SK-N-SH (cell line): Measurements from ENCODE around the gene UBE2D3. TPM values are rescaled to one million over a fixed set of nuclear protein-coding genes. Genes with fewer than 3 reads are reported as not detected.

Source experiments
- CTCF ChIA-PET: fragments of 300-600, 350-600 bp; formaldehyde crosslinking; extraction: SDS; loops from one replicate; lab custom pipeline; 2021; lab: Yijun Ruan, JAX
- POLR2A ChIA-PET: fragments of 350-600 bp; sonication (Branson Sonifier 250); formaldehyde crosslinking; extraction: SDS; loops from one replicate; lab custom pipeline; 2020; ENCODE audit warnings: antibody characterized with exemption, inconsistent platforms; lab: Yijun Ruan, JAX
- DNase-seq: peaks from one replicate; pipeline ENCODE4 v3.0.0; 2012
- H2AFZ ChIP-seq: fragments of 200-600 bp; sonication (generic); 2 replicates; pipeline ENCODE4 v1.8.1; 2016; ENCODE audit warnings: antibody characterized with exemption, mild to moderate bottlenecking, low read depth
- H3F3A ChIP-seq: fragments of 200-600 bp; sonication (generic); replicated peaks from 2 replicates; pipeline ENCODE3; 2016; ENCODE audit warnings: antibody characterized with exemption, mild to moderate bottlenecking; ENCODE audit not compliant: insufficient read depth
- H3K27ac ChIP-seq, 2 experiments: fragments of 200-500 bp in 1 of 2; fragments of 200-600 bp in 1 of 2; sonication (Bioruptor generic) in 1 of 2; sonication (generic), shearing (Covaris generic) in 1 of 2; 2 replicates each; pipeline versions ENCODE4 v1.5.1 to v1.6.1; 2014 to 2016; ENCODE audit warnings: low read depth in 2 of 2, inconsistent platforms in 1 of 2, low read length in 1 of 2, mild to moderate bottlenecking in 1 of 2, mixed read lengths in 1 of 2
- H3K27me3 ChIP-seq: fragments of 200-600 bp; sonication (generic), shearing (Covaris generic); 2 replicates; pipeline ENCODE4 v1.6.1; 2016; ENCODE audit warnings: mixed run types; ENCODE audit not compliant: insufficient read depth
- H3K36me3 ChIP-seq, 2 experiments: fragments of 200-500 bp in 1 of 2; fragments of 200-600 bp in 1 of 2; sonication (Bioruptor generic) in 1 of 2; sonication (generic) in 1 of 2; replicated peaks in 1 of 2; 2 replicates each; pipeline versions ENCODE3 to v1.5.1; 2014 to 2016; ENCODE audit warnings: low read length in 1 of 2, mild to moderate bottlenecking in 1 of 2; ENCODE audit not compliant: insufficient read depth in 2 of 2, control insufficient read depth in 1 of 2
- H3K4me1 ChIP-seq, 2 experiments: fragments of 200-500 bp in 1 of 2; fragments of 200-600 bp in 1 of 2; sonication (Bioruptor generic) in 1 of 2; sonication (generic), shearing (Covaris generic) in 1 of 2; 2 replicates each; pipeline versions ENCODE4 v1.5.1 to v1.6.1; 2014 to 2016; ENCODE audit warnings: low read depth in 1 of 2, low read length in 1 of 2, mixed run types in 1 of 2; ENCODE audit not compliant: insufficient read depth in 2 of 2, control insufficient read depth in 1 of 2
- H3K4me2 ChIP-seq: fragments of 200-600 bp; sonication (generic), shearing (Covaris generic); 2 replicates; pipeline ENCODE4 v1.6.1; 2017; ENCODE audit warnings: mixed run types
- H3K4me3 ChIP-seq, 2 experiments: fragments of 200-500 bp in 1 of 2; fragments of 200-600 bp in 1 of 2; sonication (Bioruptor generic) in 1 of 2; sonication (generic), shearing (Covaris generic) in 1 of 2; 2 replicates each; pipeline versions ENCODE4 v1.5.1 to v1.8.1; 2014 to 2016; ENCODE audit warnings: low read depth in 2 of 2, inconsistent platforms in 1 of 2, low read length in 1 of 2, mild to moderate bottlenecking in 1 of 2, mixed read lengths in 1 of 2, moderate library complexity in 1 of 2
- H3K79me2 ChIP-seq: fragments of 200-600 bp; sonication (generic); 2 replicates; pipeline ENCODE4 v1.8.1; 2017; ENCODE audit warnings: mild to moderate bottlenecking; ENCODE audit not compliant: insufficient read depth
- H3K9ac ChIP-seq: fragments of 200-600 bp; sonication (generic); 2 replicates; pipeline ENCODE4 v1.6.1; 2017; ENCODE audit warnings: mixed run types
- H3K9me2 ChIP-seq: fragments of 200-600 bp; sonication (generic); 2 replicates; pipeline ENCODE4 v1.6.1; 2017; ENCODE audit warnings: mixed run types
- H3K9me3 ChIP-seq: fragments of 200-600 bp; sonication (generic); 2 replicates; pipeline ENCODE4 v1.6.1; 2017; ENCODE audit warnings: mixed run types, mild to moderate bottlenecking, moderate library complexity
- H4K20me1 ChIP-seq: fragments of 200-600 bp; sonication (generic); 2 replicates; pipeline ENCODE4 v1.6.1; 2017; ENCODE audit warnings: mild to moderate bottlenecking, mixed run types; ENCODE audit not compliant: insufficient read depth
- CTCF ChIP-seq: fragments of 200-600 bp; sonication (generic); IDR thresholded peaks from 2 replicates; pipeline ENCODE4 v1.6.1; 2017; ENCODE audit warnings: antibody characterized with exemption, mild to moderate bottlenecking, moderate library complexity
- EP300 ChIP-seq, 2 experiments: IDR thresholded peaks; 2 replicates each; pipeline versions ENCODE4 v1.4.0 to v1.6.1; 2012; ENCODE audit warnings: borderline replicate concordance in 1 of 2, low read depth in 1 of 2, low read length in 1 of 2
- FOXJ3 ChIP-seq: sonication (generic); formaldehyde crosslinking; IDR thresholded peaks from 2 replicates; pipeline ENCODE4 v1.5.1; 2020; ENCODE audit warnings: mild to moderate bottlenecking, missing genetic modification reagents
- GATA2 ChIP-seq: sonication (generic); formaldehyde crosslinking; IDR thresholded peaks from 2 replicates; pipeline ENCODE4 v1.5.0; 2020; ENCODE audit warnings: mild to moderate bottlenecking, missing genetic modification reagents
- MXI1 ChIP-seq: IDR thresholded peaks from 2 replicates; pipeline ENCODE4 v1.6.1; 2012; ENCODE audit warnings: mild to moderate bottlenecking, low read depth, low read length, improper control_type of control experiment
- NFIC ChIP-seq: IDR thresholded peaks from 2 replicates; pipeline ENCODE4 v1.4.0; 2012; ENCODE audit warnings: borderline replicate concordance
- POLR2AphosphoS5 ChIP-seq: IDR thresholded peaks from 2 replicates; pipeline ENCODE4 v1.6.1; 2012; ENCODE audit warnings: low read depth, low read length
- RCOR1 ChIP-seq: fragments of 150-350 bp; IDR thresholded peaks from 2 replicates; pipeline ENCODE4 v1.6.1; 2017; ENCODE audit warnings: antibody characterized with exemption, low read length
- REST ChIP-seq: IDR thresholded peaks from 2 replicates; pipeline ENCODE4 v1.6.1; 2012; ENCODE audit warnings: mild to moderate bottlenecking, low read depth, low read length, moderate library complexity
- RFX5 ChIP-seq: IDR thresholded peaks from 2 replicates; pipeline ENCODE4 v1.6.1; 2012; ENCODE audit warnings: mild to moderate bottlenecking, improper control_type of control experiment, low read length
- SIN3A ChIP-seq: IDR thresholded peaks from 2 replicates; pipeline ENCODE4 v1.6.1; 2012; ENCODE audit warnings: low read depth, mild to moderate bottlenecking, low read length, moderate library complexity, borderline replicate concordance
- TCF12 ChIP-seq: IDR thresholded peaks from 2 replicates; pipeline ENCODE4 v1.4.0; 2012
- TEAD4 ChIP-seq: IDR thresholded peaks from 2 replicates; pipeline ENCODE4 v1.4.0; 2012; ENCODE audit warnings: mild to moderate bottlenecking, borderline replicate concordance; ENCODE audit not compliant: insufficient read depth
- WGBS: methylation state at CpG from one replicate; pipeline ENCODE4 v1.1.6; 2017; ENCODE audit warnings: low lambda C conversion rate; 5-methylcytosine and 5-hydroxymethylcytosine counted together
- polyA plus RNA-seq, 3 experiments: library from polyadenylated mRNA; depleted of rRNA; stranded (reverse); fragments of >200 nt; gene quantifications; 2 replicates each; pipeline ENCODE4 v1.2.3, GENCODE V29; 2012

The UBE2D3 gene
- polyA plus RNA-seq, 1 of the 3 experiments (the other 2 are of a cell fraction), result 216 TPM

- WGBS, result 0% methylated on average over 4 of the region's 4 CpGs
- DNase-seq, result no peak
- peak overlapping the region; percentile 85 for H3K4me2 ChIP-seq
- TF ChIP-seq NFIC (no peak), FOXJ3 (CRISPR knock-in tag) (no peak), EP300 (IDR thresholded peaks at IDR 0.05; ENCODE audit: borderline replicate concordance in 1 of 2, low read depth in 1 of 2, low read length in 1 of 2) (no peak), TEAD4 (no peak), RCOR1 (no peak), TCF12 (no peak), SIN3A (no peak), REST (no peak), MXI1 (no peak), GATA2 (CRISPR knock-in tag) (no peak), RFX5 (no peak), POLR2AphosphoS5 (no peak), CTCF (no peak)
- TF ChIP-seq, all 33 proteins: peak for 0
- Histone ChIP-seq H3K9ac (peak overlapping the region; percentile 100), H3F3A (peaks cover 35% of the 10 kb centered on the region), H3K36me3 (peaks cover 13 to 18% of the 10 kb centered on the region in 2 experiments), H3K9me2 (no peaks in the 10 kb centered on the region), H3K4me3 (peak overlapping the region; percentile 84 to 92), H2AFZ (peak overlapping the region; percentile 78), H3K4me1 (peaks cover 9 to 11% of the 10 kb centered on the region in 2 experiments; a peak in 3 of 4 replicates), H4K20me1 (peaks cover 32% of the 10 kb centered on the region), H3K27ac (peak overlapping the region; percentile 100), H3K27me3 (no peaks in the 10 kb centered on the region), H3K9me3 (no peaks in the 10 kb centered on the region), H3K79me2 (peaks cover 55% of the 10 kb centered on the region)
- CTCF ChIA-PET, result interaction anchor here (0.8 to 2.0 kb wide), 5 partner anchors 11 to 181 kb away, joined by 3 to 8 read pairs (median 5); no protein-coding TSS in a partner anchor
- POLR2A ChIA-PET, result interaction anchor here (0.7 to 4.4 kb wide), 10 partner anchors 9 to 1481 kb away, joined by 3 to 85 read pairs (median 4); partner anchors contain the start of genes CISD2, MANBA and PPP3CA
These were observed 1.1 kb upstream of the UBE2D3 start for GRCh38 chr4:102828497-102828808.
